GM19099 (cell line): Measurements from ENCODE around the gene PTTG1IP.

Experiments
- POLR2A ChIP-seq: IDR thresholded peaks from 3 replicates; pipeline ENCODE4 v1.6.1; 2011; ENCODE audit warnings: low read depth; ENCODE audit not compliant: insufficient read length; ENCODE audit errors: extremely low read depth

PTTG1IP gene

GRCh38 chr21:44911068-44911383 is 37.5 kb upstream of the PTTG1IP start:
- peak; percentile 13 for TF ChIP-seq POLR2A

DNA sequence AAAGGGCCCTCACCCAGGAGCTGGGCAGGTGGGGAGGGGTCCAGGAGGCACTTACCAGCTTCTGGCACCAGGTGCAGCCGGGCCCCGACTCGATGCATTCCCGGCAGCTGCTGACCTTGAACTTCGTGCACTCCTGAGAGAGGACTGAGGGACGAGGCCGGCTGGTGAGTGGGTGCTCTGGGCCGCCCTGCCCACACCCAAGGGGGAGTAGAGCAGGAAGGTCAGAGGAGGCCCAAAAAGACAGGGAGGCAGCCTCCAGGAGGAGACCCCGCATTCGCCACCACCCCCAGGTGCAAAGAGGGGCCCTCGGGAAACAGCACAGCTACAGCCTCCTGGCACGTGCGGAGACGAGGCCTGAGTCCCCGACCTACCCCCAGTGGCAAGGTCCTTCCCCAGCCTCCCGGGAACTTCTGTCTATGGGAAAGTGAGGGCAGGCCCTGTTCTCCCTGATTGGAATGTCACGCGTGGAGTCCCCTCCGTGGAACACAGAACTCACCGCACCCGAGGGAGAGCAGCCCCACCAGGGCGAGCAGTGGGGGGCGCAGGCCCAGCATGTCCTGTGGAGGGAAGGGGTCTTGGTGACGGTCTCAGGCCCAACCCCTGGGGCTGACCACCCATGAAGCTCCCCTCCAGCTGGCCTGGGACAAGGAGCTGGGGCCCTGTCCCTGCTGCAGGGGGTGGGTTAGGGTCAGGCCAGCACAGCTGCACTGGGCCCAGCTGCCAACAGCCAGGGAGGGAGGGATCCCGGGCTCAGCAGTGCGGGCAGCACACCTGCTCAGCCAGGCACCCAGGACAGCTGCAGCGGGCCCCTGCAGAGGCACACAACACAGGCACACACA is 37.0 kb upstream of the PTTG1IP start:
- no peak for TF ChIP-seq POLR2A

DNA sequence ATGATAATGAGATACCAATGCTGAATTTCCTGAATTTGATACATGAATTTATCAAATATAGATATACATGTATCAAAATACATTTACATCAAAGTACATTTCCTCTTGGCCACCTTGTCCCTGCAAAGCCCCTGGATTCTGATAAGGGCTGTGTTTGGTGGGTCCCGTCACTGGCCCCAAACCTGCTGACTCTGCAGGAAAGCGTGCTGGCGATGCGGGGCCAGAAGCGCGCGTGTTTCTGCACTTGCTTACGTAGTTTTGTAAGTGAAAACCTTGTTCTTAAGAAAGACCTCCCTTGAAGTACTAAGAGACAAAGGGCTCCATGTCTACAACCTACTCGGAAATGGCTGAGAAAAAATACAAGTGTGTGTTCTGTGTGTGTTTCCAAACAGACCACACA is 36.2 kb upstream of the PTTG1IP start:
- TF ChIP-seq POLR2A: no peak

DNA sequence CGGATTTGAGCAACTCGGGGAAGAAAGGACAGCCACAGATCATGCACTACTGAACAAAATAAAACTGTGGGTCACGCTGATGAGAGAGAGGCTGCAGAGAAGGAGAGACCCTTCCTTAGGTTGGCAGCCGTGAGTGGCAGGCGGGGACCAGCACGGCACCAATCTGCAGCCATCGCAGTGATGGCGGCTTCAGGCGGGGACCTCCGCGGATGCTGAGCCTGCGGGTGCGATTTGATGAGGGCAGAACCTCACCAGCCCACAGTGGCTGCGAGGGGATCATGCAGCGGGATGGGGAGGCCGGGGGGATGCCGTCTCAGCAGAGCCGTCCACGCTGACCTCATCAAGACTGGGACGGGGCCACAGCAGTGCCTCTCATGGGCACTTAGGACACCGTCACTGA is 35.4 kb upstream of the PTTG1IP start:
- no peak for TF ChIP-seq POLR2A

DNA sequence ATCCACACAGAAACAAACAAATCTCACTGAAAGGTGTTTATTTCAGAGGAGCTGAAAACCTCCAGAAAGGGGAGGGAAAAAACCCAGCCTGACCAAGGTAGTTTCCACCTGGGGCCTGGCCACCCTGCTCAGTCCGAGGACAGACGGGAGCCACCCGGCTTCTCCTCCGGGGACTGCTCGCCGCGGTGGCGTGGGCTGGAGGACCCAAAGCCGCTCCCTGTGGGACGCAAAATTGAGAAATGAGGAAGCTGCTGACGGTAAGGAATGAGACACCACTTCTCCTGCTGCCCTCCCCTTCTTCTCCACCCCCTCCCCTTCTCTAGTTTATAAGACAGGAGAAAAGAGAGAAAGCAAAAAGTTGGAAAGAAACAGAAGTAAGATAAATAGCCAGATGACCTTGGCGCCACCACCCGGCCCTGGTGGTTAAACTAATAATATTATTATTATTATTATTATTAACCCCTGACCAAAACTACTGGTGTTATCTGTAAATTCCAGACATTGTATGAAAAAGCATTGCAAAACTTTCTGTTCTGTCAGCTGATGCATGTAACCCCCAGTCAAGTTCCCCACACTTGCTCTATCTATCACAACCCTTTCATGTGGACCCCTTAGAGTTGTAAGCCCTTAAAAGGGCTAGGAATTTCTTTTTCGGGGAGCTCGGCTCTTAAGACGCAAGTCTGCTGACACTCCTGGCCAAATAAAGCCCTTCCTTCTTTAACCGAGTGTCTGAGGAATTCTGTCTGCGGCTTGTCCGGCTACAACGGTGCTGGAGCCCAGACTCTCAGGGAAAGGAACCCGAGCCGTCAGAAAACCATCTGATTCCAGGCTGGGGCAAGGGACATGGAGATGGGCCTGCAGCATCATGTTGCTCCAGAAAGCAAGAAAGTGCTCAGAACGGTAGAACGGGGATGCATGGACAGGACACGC is 34.7 kb upstream of the PTTG1IP start:
- TF ChIP-seq POLR2A: no peak

DNA sequence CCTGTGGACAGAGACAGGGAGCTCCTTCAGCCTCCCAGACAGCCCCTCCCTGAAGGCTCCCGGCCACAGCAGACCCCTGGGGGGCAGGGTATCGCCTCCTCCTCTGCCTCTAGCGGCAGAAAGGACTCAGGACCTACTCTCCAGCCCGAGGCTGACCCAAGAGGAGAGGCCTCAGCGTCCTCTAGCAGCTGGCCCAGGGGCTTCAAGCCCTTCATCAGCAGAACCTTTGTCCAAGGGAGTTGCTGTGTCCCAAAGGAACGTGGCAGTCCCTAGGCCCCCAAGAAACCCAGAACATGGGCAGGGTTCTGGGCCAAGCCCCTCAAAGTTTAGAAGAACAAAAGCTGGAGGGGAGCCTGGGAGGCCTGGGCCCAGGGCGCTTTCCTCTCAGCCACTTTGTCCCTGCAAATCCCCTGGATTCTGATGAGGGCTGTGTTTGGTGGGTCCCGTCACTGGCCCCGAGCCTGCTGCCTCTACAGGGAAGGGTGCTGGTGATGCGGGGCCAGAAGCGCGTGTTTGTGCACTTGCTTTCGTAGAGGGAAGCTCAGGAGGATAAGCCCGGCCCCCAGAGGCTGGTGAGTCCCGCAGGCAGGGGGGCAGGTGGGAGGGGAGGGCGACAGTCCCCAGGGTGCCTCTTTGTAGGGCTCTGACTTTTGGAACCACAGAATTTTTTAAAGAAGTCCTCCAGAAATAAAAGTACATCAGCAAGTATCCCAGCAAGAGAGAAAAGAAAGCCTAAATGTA is 33.9 kb upstream of the PTTG1IP start:
- TF ChIP-seq POLR2A: no peak

GRCh38 chr21:44905728-44906090 is 32.2 kb upstream of the PTTG1IP start:
- no peak for TF ChIP-seq POLR2A

DNA sequence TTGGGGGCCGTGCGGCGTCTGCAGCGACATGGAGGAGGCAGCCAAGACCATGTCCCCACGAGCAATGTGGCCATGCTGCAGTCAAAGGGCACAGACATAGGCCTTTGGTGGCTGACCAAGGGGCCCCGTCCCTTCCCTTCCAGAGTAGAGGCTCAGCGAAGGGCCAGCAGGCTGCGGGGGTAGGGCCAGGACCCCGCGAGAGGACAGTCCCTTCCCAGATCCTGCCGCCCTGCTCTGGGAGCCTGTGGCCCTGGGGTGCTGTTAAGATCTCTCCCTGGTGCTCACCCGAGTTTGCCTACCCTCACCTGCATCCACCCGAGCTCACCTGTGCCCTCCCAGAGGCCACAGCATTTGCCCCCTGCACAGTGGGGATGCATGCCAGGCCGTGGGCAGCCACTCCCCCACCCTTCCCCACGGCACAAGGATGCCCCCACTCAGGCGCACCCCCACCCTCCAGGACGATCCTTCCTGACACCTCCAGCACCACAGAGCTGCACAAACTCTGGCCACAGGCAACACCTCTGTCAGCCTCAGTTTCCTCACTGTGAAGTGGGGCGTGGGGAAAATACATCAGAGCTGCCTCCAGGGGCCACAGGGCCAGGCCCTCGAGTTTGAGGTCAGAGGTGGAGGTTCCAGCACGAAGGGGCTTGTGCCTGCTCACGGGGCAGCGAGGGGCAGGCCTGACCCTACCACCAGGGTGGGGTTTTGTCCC is 31.7 kb upstream of the PTTG1IP start:
- TF ChIP-seq POLR2A: no peak

DNA sequence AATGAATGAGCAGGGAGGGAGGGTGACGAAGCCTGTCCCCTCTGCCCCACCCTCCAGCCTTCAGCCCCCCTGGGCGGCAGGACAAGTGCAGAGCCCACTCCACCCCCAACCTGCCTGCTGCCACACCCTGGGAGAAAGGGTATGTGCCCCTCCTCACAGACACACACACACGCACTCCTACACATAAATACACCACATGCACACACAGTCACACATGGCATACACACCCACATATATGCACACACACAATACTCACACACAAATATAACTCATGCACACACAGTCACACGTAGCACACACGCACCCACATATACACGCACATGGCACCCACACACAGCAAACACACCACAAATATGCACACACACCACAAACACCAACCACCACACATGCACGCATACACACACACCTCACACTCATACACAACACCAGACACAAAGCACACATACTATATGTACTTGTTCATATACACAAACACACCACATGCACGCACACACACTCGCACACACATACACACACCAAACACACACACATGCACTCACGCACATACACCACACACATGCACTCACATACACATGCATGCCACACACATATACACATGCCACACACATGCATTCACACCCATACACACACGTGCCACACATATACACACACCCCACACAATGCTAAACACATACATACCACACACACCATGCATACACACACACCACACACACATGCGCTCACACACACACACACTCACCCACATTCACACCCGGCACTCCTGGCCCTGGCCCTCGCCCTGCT is 30.8 kb upstream of the PTTG1IP start:
- peak; percentile 10 for TF ChIP-seq POLR2A

GRCh38 chr21:44903689-44904088 is 30.2 kb upstream of the PTTG1IP start:
- no peak for TF ChIP-seq POLR2A

GRCh38 chr21:44903050-44903685 is 29.7 kb upstream of the PTTG1IP start:
- no peak for TF ChIP-seq POLR2A

DNA sequence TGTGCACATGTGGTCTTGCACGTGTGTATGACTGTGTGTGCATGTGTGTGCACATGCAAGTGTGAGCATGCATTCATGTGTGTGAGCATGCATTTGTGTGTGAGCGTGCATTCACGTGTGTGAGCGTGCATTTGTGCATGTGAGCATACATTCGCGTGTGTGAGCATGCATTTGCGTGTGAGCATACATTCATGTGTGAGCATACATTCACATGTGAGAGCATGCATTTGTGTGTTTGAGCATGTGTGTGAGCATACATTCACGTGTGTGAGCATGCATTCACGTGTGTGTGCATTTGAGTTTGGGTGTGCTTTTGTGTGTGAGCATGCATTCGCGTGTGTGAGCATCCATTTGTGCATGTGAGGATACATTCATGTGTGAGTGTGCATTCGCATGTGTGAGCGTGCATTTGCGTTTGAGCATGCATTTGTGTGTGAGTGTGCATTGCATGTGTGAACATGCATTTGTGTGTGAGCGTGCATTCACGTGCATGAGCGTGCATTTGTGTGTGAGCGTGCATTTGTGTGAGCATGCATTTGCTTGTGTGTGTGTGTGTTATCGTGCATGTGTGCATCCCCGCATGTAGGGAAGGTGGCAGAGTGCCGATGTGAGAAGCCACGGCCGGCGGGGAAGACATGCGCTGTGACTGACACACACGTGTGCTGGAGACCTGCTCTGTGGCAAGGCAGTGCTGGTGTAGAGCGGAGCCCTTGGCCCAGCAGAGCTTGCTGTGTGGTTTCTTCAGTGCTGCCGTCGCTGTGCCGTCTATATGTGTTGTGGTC is 29.0 kb upstream of the PTTG1IP start:
- no peak for TF ChIP-seq POLR2A
